Cardiac septum (tissue), 1 donor: ENCODE measurements around the gene PCIF1. TPM values are rescaled to one million over a fixed set of nuclear protein-coding genes. Genes with fewer than 3 reads are reported as not detected.
"Not testable (repeated sequence)": the region's sequence is repeated elsewhere in the genome, so short reads cannot be mapped to it uniquely, and the experiment has no call there.

Experiments used
- DNase-seq: peaks from one replicate; pipeline ENCODE4 v3.0.0-alpha.2; 2020; ENCODE audit warnings: low spot score
- intact Hi-C: fragments of 100-400 bp; cut with DNase I; formaldehyde crosslinking; loops from one replicate; pipeline ENCODE4 v1.14.0; 2022
- total RNA-seq: library from RNA; stranded (reverse); fragmentation: NEBNext Ultra II Directional; extraction: Animal tissue kit (Norgen Biotek cat#: 25700); gene quantifications from one replicate; pipeline ENCODE4 v1.2.1, GENCODE V29; 2021
- donor health status: DM: no; HTN: no; CAD: no.

Gene PCIF1
- total RNA-seq, 1 donor from 2014 or later: 30.2 TPM

- intact Hi-C loops, DNase-seq: not testable (repeated sequence)
These were observed 33.2 kb upstream of the PCIF1 start for GRCh38 chr20:45901332-45901731.

- DNase-seq: no peak
- intact Hi-C loops: no loop called here
These were observed 32.2 kb upstream of the PCIF1 start for GRCh38 chr20:45902199-45902701.

GRCh38 chr20:45904583-45905504 lies 29.6 kb upstream of the PCIF1 start:
- intact Hi-C loops: no loop called here
- DNase-seq: no peak

- no peak for DNase-seq
- intact Hi-C loops: no loop called here
These were observed 28.9 kb upstream of the PCIF1 start for GRCh38 chr20:45905505-45906079.

- DNase-seq: no peak
- intact Hi-C loops: no loop called here
These were observed 27.1 kb upstream of the PCIF1 start for GRCh38 chr20:45907219-45907948.

GRCh38 chr20:45908084-45908483 lies 26.4 kb upstream of the PCIF1 start:
- intact Hi-C loops: no loop called here
- DNase-seq: no peak

GRCh38 chr20:45909336-45909808 lies 25.1 kb upstream of the PCIF1 start:
- intact Hi-C loops: no loop called here
- DNase-seq: no peak

- intact Hi-C loops: no loop called here
- DNase-seq: no peak
These were observed 24.4 kb upstream of the PCIF1 start for GRCh38 chr20:45909817-45910669.

GRCh38 chr20:45910670-45911485 lies 23.6 kb upstream of the PCIF1 start:
- intact Hi-C loops: no loop called here
- peak; percentile 97 for DNase-seq

GRCh38 chr20:45911486-45912343 lies 22.8 kb upstream of the PCIF1 start, which contains the start of gene PLTP:
PLTP (minus strand) TSS chr20:45912155; CDS start chr20:45911452, 703 bp downstream.
- peak; percentile 82 for DNase-seq
- intact Hi-C loops: no loop called here

- intact Hi-C loops: no loop called here
- no peak for DNase-seq
These were observed 22.2 kb upstream of the PCIF1 start for GRCh38 chr20:45912344-45912682.

- no peak for DNase-seq
- intact Hi-C loops: no loop called here
These were observed 21.4 kb upstream of the PCIF1 start for GRCh38 chr20:45913116-45913515.

- intact Hi-C loops: no loop called here
These were observed 16.7 kb upstream of the PCIF1 start for GRCh38 chr20:45917790-45918141.

GRCh38 chr20:45918182-45918737 lies 16.2 kb upstream of the PCIF1 start:
- DNase-seq: no peak
- intact Hi-C loops: no loop called here

More at GRCh38 chr20:45917790-45918141, 16.7 kb upstream of the PCIF1 start:
- DNase-seq: no peak

- intact Hi-C loops: no loop called here
- DNase-seq: no peak
These were observed 15.5 kb upstream of the PCIF1 start for GRCh38 chr20:45918779-45919537.

GRCh38 chr20:45919542-45920399 lies 14.7 kb upstream of the PCIF1 start:
- intact Hi-C loops: no loop called here

More at GRCh38 chr20:45919542-45920399, 14.7 kb upstream of the PCIF1 start:
- DNase-seq: no peak
